Colonic mucosa (tissue), 4 donors: ENCODE measurements around the gene MAPK1. TPM values are rescaled to one million over a fixed set of nuclear protein-coding genes. Genes with fewer than 3 reads are reported as not detected.
A peak's percentile ranks its signal among the peaks of the same experiment; 100 is the strongest.
"Not testable (repeated sequence)": the region's sequence is repeated elsewhere in the genome, so short reads cannot be mapped to it uniquely, and the experiment has no call there.

Experiments
- DNase-seq: peaks from one replicate; pipeline ENCODE4 v3.0.0-alpha.2; 2020
- H3K27ac ChIP-seq: fragments of 200-600 bp; one replicate; pipeline ENCODE4 v1.8.0; 2021
- H3K27me3 ChIP-seq: fragments of 200-600 bp; one replicate; pipeline ENCODE4 v1.8.0; 2021
- H3K36me3 ChIP-seq: fragments of 200-600 bp; one replicate; pipeline ENCODE4 v1.8.0; 2021
- H3K4me1 ChIP-seq: fragments of 200-600 bp; one replicate; pipeline ENCODE4 v1.8.0; 2021; ENCODE audit warnings: mild to moderate bottlenecking
- H3K4me3 ChIP-seq: fragments of 200-600 bp; one replicate; pipeline ENCODE4 v1.8.0; 2021
- H3K9ac ChIP-seq, 2 donors: one replicate each; pipeline ENCODE4 v1.7.0; 2013; ENCODE audit warnings: control low read depth in 2 of 2, low read depth in 2 of 2, low read length in 2 of 2
- H3K9me3 ChIP-seq: fragments of 200-600 bp; one replicate; pipeline ENCODE4 v1.8.0; 2021
- CTCF ChIP-seq: fragments of 200-600 bp; IDR thresholded peaks from one replicate; pipeline ENCODE4 v1.8.0; 2022; ENCODE audit warnings: antibody characterized with exemption, mild to moderate bottlenecking
- intact Hi-C: fragments of 100-400 bp; cut with DNase I; formaldehyde crosslinking; loops from one replicate; pipeline ENCODE4 v1.14.1; 2022
- total RNA-seq, 2 donors: library from RNA; stranded (reverse); fragmentation: NEBNext Ultra II Directional in 1 of 2; extraction: Animal tissue kit (Norgen Biotek cat#: 25700) in 1 of 2; gene quantifications; one replicate each; pipeline ENCODE4 v1.2.1, GENCODE V29; 2021
- donor health status: healthy.
- donor health status: DM: no; HTN: no; CAD: no.
- donor health status: DM: no; HTN: no; CAD: no.

The MAPK1 gene
- total RNA-seq, 2 donors from 2014 or later, result 140 to 147 TPM

GRCh38 chr22:21735200-21736083, 132.0 kb downstream of the MAPK1 start, which contains the start of gene YPEL1:
YPEL1 (minus strand) TSS chr22:21735794; CDS start chr22:21710744, 25,050 bp downstream.
- no peaks in the 10 kb centered on the region for H3K27me3 ChIP-seq
- no peaks in the 10 kb centered on the region for H3K9me3 ChIP-seq
- intact Hi-C loops, result no loop called here
- H3K36me3 ChIP-seq, result no peaks in the 10 kb centered on the region
- TF ChIP-seq CTCF, result no peak
- H3K4me3 ChIP-seq, result peak within 1 kb of the TSS; percentile 66
- peak within 1 kb of the TSS; percentile 72 for H3K27ac ChIP-seq
- peak within 1 kb of the TSS; percentile 58 for H3K9ac ChIP-seq
- peak; percentile 98 for DNase-seq
- no peaks in the 10 kb centered on the region for H3K4me1 ChIP-seq

- Histone ChIP-seq H3K27ac (no peak overlapping the region), H3K9me3 (no peaks in the 10 kb centered on the region), H3K4me3 (peak overlapping the region; percentile 49), H3K4me1 (no peaks in the 10 kb centered on the region), H3K9ac (peak overlapping the region; percentile 6 to 58), H3K36me3 (no peaks in the 10 kb centered on the region), H3K27me3 (no peaks in the 10 kb centered on the region)
- intact Hi-C loops, result no loop called here
- TF ChIP-seq CTCF, result no peak
- DNase-seq, result no peak
These were observed 132.8 kb downstream of the MAPK1 start for GRCh38 chr22:21734540-21735199.

GRCh38 chr22:21731503-21731902, 135.9 kb downstream of the MAPK1 start:
- no peak overlapping the region for H3K27ac ChIP-seq
- TF ChIP-seq CTCF, result no peak
- no peak overlapping the region for H3K4me3 ChIP-seq
- no peaks in the 10 kb centered on the region for H3K36me3 ChIP-seq
- no peaks in the 10 kb centered on the region for H3K4me1 ChIP-seq
- H3K27me3 ChIP-seq, result no peaks in the 10 kb centered on the region
- intact Hi-C loops, result no loop called here
- no peak for DNase-seq
- H3K9ac ChIP-seq, result no peak overlapping the region
- H3K9me3 ChIP-seq, result no peaks in the 10 kb centered on the region

- no peak for TF ChIP-seq CTCF
- H3K36me3 ChIP-seq, result no peaks in the 10 kb centered on the region
- no peaks in the 10 kb centered on the region for H3K9me3 ChIP-seq
- H3K27me3 ChIP-seq, result no peaks in the 10 kb centered on the region
- H3K9ac ChIP-seq, result no peak overlapping the region
- intact Hi-C loops, result no loop called here
- no peaks in the 10 kb centered on the region for H3K4me1 ChIP-seq
- H3K4me3 ChIP-seq, result no peak overlapping the region
- no peak overlapping the region for H3K27ac ChIP-seq
- no peak for DNase-seq
These were observed 136.7 kb downstream of the MAPK1 start for GRCh38 chr22:21730535-21731308.

GRCh38 chr22:21729184-21729583, 138.3 kb downstream of the MAPK1 start:
- H3K27me3 ChIP-seq, H3K27ac ChIP-seq, intact Hi-C loops: not testable (repeated sequence)

More at GRCh38 chr22:21729184-21729583, 138.3 kb downstream of the MAPK1 start:
- H3K4me3 ChIP-seq, H3K4me1 ChIP-seq, DNase-seq, H3K36me3 ChIP-seq, H3K9me3 ChIP-seq, H3K9ac ChIP-seq: not testable (repeated sequence)
